Measurements from ENCODE around the gene PALD1. TPM values are rescaled to one million over a fixed set of nuclear protein-coding genes. Genes with fewer than 3 reads are reported as not detected.

The PALD1 gene
- total and polyA plus RNA-seq, 9 of the 15 experiments (the other 6 are each of a cell fraction or from before 2014, with no cell fraction given): 0.03 to 0.29 (median 0.09) TPM; not detected in 2

DNA sequence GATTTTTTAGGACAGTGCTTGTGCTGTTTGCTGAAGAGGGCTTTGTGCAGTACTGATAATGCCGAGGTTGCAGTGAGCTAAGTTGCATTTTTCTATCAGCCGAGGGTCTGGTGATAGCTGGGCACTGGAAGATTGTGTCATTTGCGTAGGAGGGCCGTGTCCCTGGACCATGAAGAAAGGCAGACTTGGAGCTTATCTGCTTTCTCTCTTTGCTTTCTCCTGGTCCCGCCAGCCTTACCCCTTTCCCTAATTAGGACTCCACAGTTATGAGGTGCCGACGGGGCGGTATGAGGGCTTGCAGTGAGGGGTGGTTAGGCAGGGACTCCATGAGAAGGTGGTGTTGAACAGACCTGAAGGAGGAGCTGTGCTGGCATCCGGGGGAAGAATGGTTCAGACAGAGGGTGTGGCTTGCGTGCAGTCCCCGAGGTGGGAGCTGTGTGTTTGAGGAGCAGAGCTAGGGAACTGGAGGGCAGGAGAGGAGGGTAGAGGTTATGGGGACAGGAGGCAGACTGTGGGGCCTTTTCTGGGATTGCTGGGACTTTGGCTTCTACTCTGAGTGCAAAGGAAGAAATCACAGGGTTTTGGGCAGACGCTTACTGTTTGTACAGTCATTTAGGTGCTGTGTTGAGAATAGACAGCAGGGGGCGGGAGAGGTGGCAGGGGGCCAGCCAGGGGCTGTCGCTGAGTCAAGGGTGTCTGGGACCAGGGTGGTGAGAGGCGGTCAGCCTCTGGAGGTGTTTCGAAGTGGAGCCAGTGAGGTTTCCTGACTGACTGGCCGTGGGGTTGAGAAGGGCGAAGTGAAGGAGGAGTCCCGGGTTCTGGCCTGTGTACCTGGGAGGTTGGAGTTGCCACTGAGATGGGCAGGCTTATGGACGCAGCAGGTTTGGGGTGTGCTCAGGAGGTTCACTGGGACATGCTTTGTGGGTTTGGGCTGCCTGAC is 80.6 kb downstream of the PALD1 start (continued):
- TF ChIP-seq THRA (IDR thresholded peaks at IDR 0.05): no peak
- TF ChIP-seq ZNF764 (CRISPR knock-in tag; IDR thresholded peaks at IDR 0.05; ENCODE audit: low read depth): peak; percentile 48; the same call in 1 of the 2 replicates
- TF ChIP-seq MED1 (CRISPR knock-in tag; IDR thresholded peaks at IDR 0.05; ENCODE audit: borderline replicate concordance): no peak; the same call in 1 of the 2 replicates
- no peak for TF ChIP-seq ILK (tag; IDR thresholded peaks at IDR 0.05; ENCODE audit: borderline replicate concordance, low read depth)
- TF ChIP-seq TSC22D4 (tag; IDR thresholded peaks at IDR 0.05): no peak
- TF ChIP-seq PHF20 (IDR thresholded peaks at IDR 0.05; ENCODE audit: partially characterized antibody): peak; percentile 16
- TF ChIP-seq, protein P1, sequence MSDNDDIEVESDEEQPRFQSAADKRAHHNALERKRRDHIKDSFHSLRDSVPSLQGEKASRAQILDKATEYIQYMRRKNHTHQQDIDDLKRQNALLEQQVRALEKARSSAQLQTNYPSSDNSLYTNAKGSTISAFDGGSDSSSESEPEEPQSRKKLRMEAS (CRISPR knock-in tag; IDR thresholded peaks at IDR 0.05): no peak
- TF ChIP-seq ZKSCAN1 (IDR thresholded peaks at IDR 0.05; ENCODE audit: low read depth, low read length): no peak
- peak; percentile 67 for TF ChIP-seq GABPB1 (CRISPR knock-in tag; IDR thresholded peaks at IDR 0.05)
- TF ChIP-seq, protein P2, sequence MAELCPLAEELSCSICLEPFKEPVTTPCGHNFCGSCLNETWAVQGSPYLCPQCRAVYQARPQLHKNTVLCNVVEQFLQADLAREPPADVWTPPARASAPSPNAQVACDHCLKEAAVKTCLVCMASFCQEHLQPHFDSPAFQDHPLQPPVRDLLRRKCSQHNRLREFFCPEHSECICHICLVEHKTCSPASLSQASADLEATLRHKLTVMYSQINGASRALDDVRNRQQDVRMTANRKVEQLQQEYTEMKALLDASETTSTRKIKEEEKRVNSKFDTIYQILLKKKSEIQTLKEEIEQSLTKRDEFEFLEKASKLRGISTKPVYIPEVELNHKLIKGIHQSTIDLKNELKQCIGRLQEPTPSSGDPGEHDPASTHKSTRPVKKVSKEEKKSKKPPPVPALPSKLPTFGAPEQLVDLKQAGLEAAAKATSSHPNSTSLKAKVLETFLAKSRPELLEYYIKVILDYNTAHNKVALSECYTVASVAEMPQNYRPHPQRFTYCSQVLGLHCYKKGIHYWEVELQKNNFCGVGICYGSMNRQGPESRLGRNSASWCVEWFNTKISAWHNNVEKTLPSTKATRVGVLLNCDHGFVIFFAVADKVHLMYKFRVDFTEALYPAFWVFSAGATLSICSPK (IDR thresholded peaks at IDR 0.05; ENCODE audit: borderline replicate concordance): no peak
- TF ChIP-seq ZHX1 (conservative IDR thresholded peaks at IDR 0.05; ENCODE audit: low read length): 0 out of 2 replicates have a peak, but pooled peaks have one; percentile 39
- 0 out of 4 replicates have a peak, but pooled peaks of 1 of the 2 experiments have one; percentile 8 for TF ChIP-seq NONO (IDR thresholded peaks at IDR 0.05; ENCODE audit: low read depth in 2 of 2, low read length in 1 of 2)
- TF ChIP-seq MYC (IDR thresholded peaks at IDR 0.05; ENCODE audit: low read depth, low read length): peak; percentile 65
- TF ChIP-seq MYC (CRISPR knock-in tag; IDR thresholded peaks at IDR 0.05; ENCODE audit: borderline replicate concordance, low read depth): no peak
- TF ChIP-seq, protein P3, sequence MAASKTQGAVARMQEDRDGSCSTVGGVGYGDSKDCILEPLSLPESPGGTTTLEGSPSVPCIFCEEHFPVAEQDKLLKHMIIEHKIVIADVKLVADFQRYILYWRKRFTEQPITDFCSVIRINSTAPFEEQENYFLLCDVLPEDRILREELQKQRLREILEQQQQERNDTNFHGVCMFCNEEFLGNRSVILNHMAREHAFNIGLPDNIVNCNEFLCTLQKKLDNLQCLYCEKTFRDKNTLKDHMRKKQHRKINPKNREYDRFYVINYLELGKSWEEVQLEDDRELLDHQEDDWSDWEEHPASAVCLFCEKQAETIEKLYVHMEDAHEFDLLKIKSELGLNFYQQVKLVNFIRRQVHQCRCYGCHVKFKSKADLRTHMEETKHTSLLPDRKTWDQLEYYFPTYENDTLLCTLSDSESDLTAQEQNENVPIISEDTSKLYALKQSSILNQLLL (CRISPR knock-in tag; IDR thresholded peaks at IDR 0.05; ENCODE audit: borderline replicate concordance): no peak
- peak; percentile 81 for TF ChIP-seq DEAF1 (CRISPR knock-in tag; IDR thresholded peaks at IDR 0.05)
